ENCODE data around the gene RAB40C. TPM values are rescaled to one million over a fixed set of nuclear protein-coding genes. Genes with fewer than 3 reads are reported as not detected.

Gene RAB40C
- polyA plus RNA-seq, 2 of the 4 experiments (the other 2 are of a cell fraction), result 4.4 to 9.7 TPM

GRCh38 chr16:616733-617586 lies 27.1 kb downstream of the RAB40C start:
- 91% methylated on average over 23 of the region's 39 CpGs for WGBS (ENCODE audit: missing lambda C conversion rate)
- CTCF ChIA-PET, result no interaction called here
- FAIRE-seq, result no peak

DNA sequence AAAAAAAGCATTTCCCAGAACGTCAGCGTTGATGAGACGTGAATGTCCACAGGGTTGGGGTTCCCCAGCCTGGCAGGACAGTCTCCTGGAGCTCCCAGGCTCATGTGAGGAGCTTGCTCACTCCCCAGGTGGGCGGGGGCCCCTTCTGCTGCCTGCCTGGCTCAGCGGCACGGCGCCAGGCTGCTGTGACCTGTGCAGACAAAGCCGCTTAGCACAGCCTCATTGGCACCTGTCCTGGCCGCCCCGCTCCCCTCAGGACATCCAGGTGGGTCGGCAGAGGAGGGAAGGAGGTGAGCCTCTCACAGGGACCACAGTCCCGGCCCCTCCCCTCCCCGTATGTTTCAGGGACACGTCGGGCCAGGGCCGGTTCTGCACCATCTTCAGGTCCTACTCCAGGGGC lies 28.0 kb downstream of the RAB40C start:
- ATAC-seq (no peak), FAIRE-seq (no peak), DNase-seq (ENCODE audit: low read depth in 1 of 2, low spot score in 1 of 2) (no peak)
- no peak for TF ChIP-seq CBX8 (IDR thresholded peaks at IDR 0.05)
- no peak for TF ChIP-seq ZSCAN20 (CRISPR knock-in tag; IDR thresholded peaks at IDR 0.05)
- TF ChIP-seq NFE2L2 (conservative IDR thresholded peaks at IDR 0.05; ENCODE audit: low read length), result no peak
- TF ChIP-seq ZC3H11A (IDR thresholded peaks at IDR 0.05), result no peak
- TF ChIP-seq EHF (CRISPR knock-in tag; IDR thresholded peaks at IDR 0.05), result no peak
- no peak for TF ChIP-seq ELK1 (IDR thresholded peaks at IDR 0.05; ENCODE audit: low read depth, low read length)
- no peak for TF ChIP-seq CEBPB (IDR thresholded peaks at IDR 0.05)
- TF ChIP-seq JUNB (IDR thresholded peaks at IDR 0.05), result no peak
- WGBS (ENCODE audit: missing lambda C conversion rate), result 85% methylated on average over 16 of the region's 16 CpGs
- Histone ChIP-seq H3K4me2 (no peak overlapping the region), H3K9me3 (no peaks in the 10 kb centered on the region), H3K4me3 (no peak overlapping the region), H3K4me1 (peaks cover 17% of the 10 kb centered on the region), H3K27ac (no peak overlapping the region)
- ChIA-PET POLR2A (no interaction called here), CTCF (interaction anchor here (0.6 kb wide), 1 partner anchor 383 kb away, joined by 5 read pairs; no protein-coding TSS in a partner anchor)

More at GRCh38 chr16:616733-617586, 27.1 kb downstream of the RAB40C start:
- no peak for DNase-seq (ENCODE audit: low read depth in 1 of 2, low spot score in 1 of 2)
- peaks cover 9% of the 10 kb centered on the region for H3K4me1 ChIP-seq
- no peak overlapping the region for H3K27ac ChIP-seq
- H3K4me2 ChIP-seq, result no peak overlapping the region
- peak in 1 of 2 experiments; percentile 36; a peak in 1 of 6 replicates for ATAC-seq
- POLR2A ChIA-PET, result no interaction called here
- no peaks in the 10 kb centered on the region for H3K9me3 ChIP-seq
- H3K4me3 ChIP-seq, result no peak overlapping the region
- TF ChIP-seq MAFK (IDR thresholded peaks at IDR 0.05; ENCODE audit: partially characterized antibody), result no peak
- no peak for TF ChIP-seq HOXA7 (CRISPR knock-in tag; IDR thresholded peaks at IDR 0.05)
- no peak for TF ChIP-seq KDM1A (IDR thresholded peaks at IDR 0.05; ENCODE audit: low read depth)
- no peak for TF ChIP-seq CBX2 (IDR thresholded peaks at IDR 0.05; ENCODE audit: borderline replicate concordance, low read depth)
- TF ChIP-seq EP300 (IDR thresholded peaks at IDR 0.05), result no peak
- no peak for TF ChIP-seq EHMT2 (IDR thresholded peaks at IDR 0.05; ENCODE audit: low read depth)
- TF ChIP-seq, protein P1, sequence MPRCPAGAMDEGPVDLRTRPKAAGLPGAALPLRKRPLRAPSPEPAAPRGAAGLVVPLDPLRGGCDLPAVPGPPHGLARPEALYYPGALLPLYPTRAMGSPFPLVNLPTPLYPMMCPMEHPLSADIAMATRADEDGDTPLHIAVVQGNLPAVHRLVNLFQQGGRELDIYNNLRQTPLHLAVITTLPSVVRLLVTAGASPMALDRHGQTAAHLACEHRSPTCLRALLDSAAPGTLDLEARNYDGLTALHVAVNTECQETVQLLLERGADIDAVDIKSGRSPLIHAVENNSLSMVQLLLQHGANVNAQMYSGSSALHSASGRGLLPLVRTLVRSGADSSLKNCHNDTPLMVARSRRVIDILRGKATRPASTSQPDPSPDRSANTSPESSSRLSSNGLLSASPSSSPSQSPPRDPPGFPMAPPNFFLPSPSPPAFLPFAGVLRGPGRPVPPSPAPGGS (IDR thresholded peaks at IDR 0.05), result no peak

DNA sequence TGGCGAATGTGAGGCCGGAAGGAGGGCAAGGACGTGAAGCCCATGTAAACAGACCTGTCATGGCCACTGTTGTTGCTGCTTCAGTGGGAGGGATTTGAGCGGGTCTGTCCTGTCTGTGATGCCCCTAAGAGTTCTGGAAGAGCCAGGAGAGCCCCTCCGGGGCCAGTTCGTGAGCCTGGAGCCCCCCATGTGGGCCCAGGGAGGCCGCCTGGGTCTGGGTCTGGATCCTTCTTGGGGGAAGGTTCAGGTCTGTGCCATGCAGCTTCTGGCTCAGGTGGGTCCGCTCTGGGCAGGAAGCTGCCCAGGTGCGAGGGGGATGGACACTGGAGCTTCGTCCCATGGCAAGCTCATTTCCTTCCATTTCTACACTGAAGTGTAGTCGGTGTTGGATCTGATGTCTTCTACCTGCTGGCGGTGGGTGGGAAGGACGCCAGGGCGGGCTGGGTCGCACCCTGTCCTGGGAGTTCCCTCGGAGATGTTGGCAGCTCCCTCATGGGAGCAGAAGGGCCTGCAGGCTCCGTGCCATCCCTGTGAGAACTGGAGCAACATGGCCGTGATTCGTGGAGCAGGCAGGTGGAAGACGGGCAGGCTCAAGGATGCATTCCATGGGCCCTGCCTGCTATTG lies 29.7 kb downstream of the RAB40C start:
- POLR2A ChIA-PET, result no interaction called here
- H3K4me1 ChIP-seq, result peaks cover 18% of the 10 kb centered on the region
- 90% methylated on average over 16 of the region's 20 CpGs for WGBS (ENCODE audit: missing lambda C conversion rate)
- no peak for TF ChIP-seq HOXB13 (CRISPR knock-in tag; IDR thresholded peaks at IDR 0.05; ENCODE audit: low read depth)
- no peak for TF ChIP-seq KDM5A (IDR thresholded peaks at IDR 0.05)
- no peak for TF ChIP-seq HEYL (CRISPR knock-in tag; IDR thresholded peaks at IDR 0.05)
- TF ChIP-seq NFE2L2 (conservative IDR thresholded peaks at IDR 0.05; ENCODE audit: low read length), result no peak
- TF ChIP-seq ZFP36 (IDR thresholded peaks at IDR 0.05; ENCODE audit: borderline replicate concordance, partially characterized antibody), result no peak
- no peak for TF ChIP-seq ZSCAN20 (CRISPR knock-in tag; IDR thresholded peaks at IDR 0.05)
- TF ChIP-seq NPAS2 (CRISPR knock-in tag; IDR thresholded peaks at IDR 0.05; ENCODE audit: borderline replicate concordance), result no peak
- no peak for TF ChIP-seq USF2 (IDR thresholded peaks at IDR 0.05)
- no peak for TF ChIP-seq JUNB (IDR thresholded peaks at IDR 0.05)
- TF ChIP-seq EHMT2 (IDR thresholded peaks at IDR 0.05; ENCODE audit: low read depth), result no peak
- TF ChIP-seq, protein P2, sequence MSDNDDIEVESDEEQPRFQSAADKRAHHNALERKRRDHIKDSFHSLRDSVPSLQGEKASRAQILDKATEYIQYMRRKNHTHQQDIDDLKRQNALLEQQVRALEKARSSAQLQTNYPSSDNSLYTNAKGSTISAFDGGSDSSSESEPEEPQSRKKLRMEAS (IDR thresholded peaks at IDR 0.05), result no peak
- TF ChIP-seq EP300 (IDR thresholded peaks at IDR 0.05), result no peak
- no peak for TF ChIP-seq ESRRA (IDR thresholded peaks at IDR 0.05; ENCODE audit: borderline replicate concordance, low read length)
- no peak for TF ChIP-seq RCOR1 (IDR thresholded peaks at IDR 0.05; ENCODE audit: low read depth, low read length)
- no peak for TF ChIP-seq CBX8 (IDR thresholded peaks at IDR 0.05)
- TF ChIP-seq POLR2A (IDR thresholded peaks at IDR 0.05; ENCODE audit: low read length), result no peak
- no peak for FAIRE-seq
- CTCF ChIA-PET, result interaction anchor here (1.3 kb wide), 1 partner anchor 41 kb away, joined by 4 read pairs; no protein-coding TSS in a partner anchor
- no peak for ATAC-seq
- no peak overlapping the region for H3K4me3 ChIP-seq
- no peak for DNase-seq (ENCODE audit: low read depth in 1 of 2, low spot score in 1 of 2)
- H3K27ac ChIP-seq, result no peak overlapping the region
- H3K9me3 ChIP-seq, result no peaks in the 10 kb centered on the region
- no peak overlapping the region for H3K4me2 ChIP-seq

All from A549 (cell line).